Tibial artery (tissue), 4 donors: Measurements from ENCODE around the gene CHST8.

Experiments
- DNase-seq, 2 donors: peaks; one replicate each; pipeline ENCODE4 v3.0.0-alpha.2; 2019
- H3K27ac ChIP-seq, 2 donors: fragments of 200-600 bp; sonication (generic) in 1 of 2; 1 replicate in 1 of 2; 2 replicates in 1 of 2; pipeline ENCODE4 v1.5.1; 2018 to 2019; ENCODE audit warnings: mild to moderate bottlenecking in 1 of 2
- H3K27me3 ChIP-seq, 2 donors: fragments of 200-600 bp; sonication (generic) in 1 of 2; one replicate each; pipeline versions ENCODE4 v1.5.1 to v1.6.0; 2016 to 2019
- H3K36me3 ChIP-seq, 3 donors: fragments of 200-600 bp; sonication (generic) in 2 of 3; one replicate each; pipeline ENCODE4 v1.5.1; 2016 to 2019; ENCODE audit warnings: mild to moderate bottlenecking in 2 of 3
- H3K4me1 ChIP-seq, 4 donors: fragments of 200-600 bp; sonication (generic) in 2 of 4; 1 replicate in 3 of 4; 2 replicates in 1 of 4; pipeline ENCODE4 v1.5.1; 2016 to 2019
- H3K4me3 ChIP-seq, 2 donors: fragments of 200-600 bp; sonication (generic) in 1 of 2; 1 replicate in 1 of 2; 2 replicates in 1 of 2; pipeline ENCODE4 v1.5.1; 2018 to 2019; ENCODE audit warnings: mild to moderate bottlenecking in 2 of 2
- H3K9me3 ChIP-seq, 3 donors: fragments of 200-600 bp; sonication (generic) in 1 of 3; one replicate each; pipeline ENCODE4 v1.5.1; 2016 to 2019
- intact Hi-C: fragments of 100-400 bp; cut with DNase I; formaldehyde crosslinking; loops from one replicate; pipeline ENCODE4 v1.15.0; 2023; ENCODE audit warnings: low total_unique reads
- TF ChIP-seq, protein P1 (sequence below), 2 experiments: fragments of 200-600 bp in 1 of 2; fragments of 450-650 bp in 1 of 2; IDR thresholded peaks; one replicate each; pipeline ENCODE4 v1.5.1; 2017 to 2019; ENCODE audit warnings: antibody characterized with exemption in 2 of 2, mild to moderate bottlenecking in 1 of 2, moderate library complexity in 1 of 2

Gene CHST8

DNA sequence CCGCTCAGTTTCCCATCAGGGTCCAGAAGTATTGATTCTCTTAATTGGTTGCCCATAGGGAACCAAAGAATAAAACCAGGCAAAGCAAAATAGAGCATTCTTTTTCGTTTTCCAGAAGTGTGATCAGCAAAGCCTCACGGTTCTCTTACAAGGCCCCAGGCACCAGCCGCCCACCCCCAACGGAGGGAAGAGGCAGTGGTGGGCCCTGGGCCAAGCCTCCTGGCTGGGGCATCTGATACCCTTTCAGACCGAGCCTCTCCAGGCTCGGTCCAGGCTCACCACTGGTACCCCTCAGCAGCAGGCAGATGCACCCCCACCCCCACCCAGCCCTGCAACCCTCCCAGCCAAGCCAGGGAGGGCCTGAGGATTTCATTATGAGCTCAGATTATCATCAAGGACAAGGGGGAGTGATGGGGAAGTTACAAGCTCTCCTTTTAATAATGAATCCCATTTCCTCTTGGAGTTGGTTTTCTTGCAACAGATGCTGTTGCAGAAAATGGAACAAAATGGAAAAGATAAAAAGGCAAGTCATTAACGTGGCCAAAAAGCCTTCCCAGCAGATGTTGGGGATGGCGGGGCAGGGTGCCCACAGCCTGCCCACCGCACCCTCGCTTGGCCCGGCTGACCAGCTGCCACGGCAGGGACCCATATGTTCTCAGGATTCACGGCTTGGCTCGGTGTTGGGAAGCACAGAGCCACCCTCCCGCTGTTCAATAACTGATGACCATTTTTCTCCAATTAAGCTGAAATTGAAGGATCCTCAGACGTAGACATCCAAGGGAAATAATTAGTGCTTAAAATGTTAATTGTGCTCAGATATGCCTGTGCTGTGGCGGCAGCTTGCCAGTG lies 129.1 kb downstream of the CHST8 start:
- Histone ChIP-seq H3K4me3 (no peak overlapping the region), H3K27me3 (peaks cover 0 to 38% of the 10 kb centered on the region in 2 donors), H3K36me3 (no peaks in the 10 kb centered on the region), H3K27ac (no peak overlapping the region), H3K4me1 (no peaks in the 10 kb centered on the region), H3K9me3 (no peaks in the 10 kb centered on the region)
- TF ChIP-seq, protein P1, sequence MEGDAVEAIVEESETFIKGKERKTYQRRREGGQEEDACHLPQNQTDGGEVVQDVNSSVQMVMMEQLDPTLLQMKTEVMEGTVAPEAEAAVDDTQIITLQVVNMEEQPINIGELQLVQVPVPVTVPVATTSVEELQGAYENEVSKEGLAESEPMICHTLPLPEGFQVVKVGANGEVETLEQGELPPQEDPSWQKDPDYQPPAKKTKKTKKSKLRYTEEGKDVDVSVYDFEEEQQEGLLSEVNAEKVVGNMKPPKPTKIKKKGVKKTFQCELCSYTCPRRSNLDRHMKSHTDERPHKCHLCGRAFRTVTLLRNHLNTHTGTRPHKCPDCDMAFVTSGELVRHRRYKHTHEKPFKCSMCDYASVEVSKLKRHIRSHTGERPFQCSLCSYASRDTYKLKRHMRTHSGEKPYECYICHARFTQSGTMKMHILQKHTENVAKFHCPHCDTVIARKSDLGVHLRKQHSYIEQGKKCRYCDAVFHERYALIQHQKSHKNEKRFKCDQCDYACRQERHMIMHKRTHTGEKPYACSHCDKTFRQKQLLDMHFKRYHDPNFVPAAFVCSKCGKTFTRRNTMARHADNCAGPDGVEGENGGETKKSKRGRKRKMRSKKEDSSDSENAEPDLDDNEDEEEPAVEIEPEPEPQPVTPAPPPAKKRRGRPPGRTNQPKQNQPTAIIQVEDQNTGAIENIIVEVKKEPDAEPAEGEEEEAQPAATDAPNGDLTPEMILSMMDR (IDR thresholded peaks at IDR 0.05) = no peak
- DNase-seq = no peak
- intact Hi-C loops = no loop called here

DNA sequence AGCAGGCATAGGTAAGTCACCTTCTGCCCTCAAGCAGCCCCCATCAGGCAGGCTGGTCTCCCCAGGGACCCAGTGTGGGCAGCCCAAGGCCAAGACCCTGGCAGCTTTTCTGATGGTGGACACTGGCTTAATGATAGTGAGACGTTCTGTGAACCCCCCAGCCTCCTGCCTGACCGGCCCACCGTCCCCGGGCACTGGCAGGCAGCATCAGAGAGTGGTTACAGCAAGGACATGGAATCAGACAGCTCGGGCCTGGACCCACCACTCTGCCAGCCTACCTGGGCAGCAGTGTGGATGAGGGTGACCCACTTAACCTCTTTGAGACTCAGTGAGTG lies 129.7 kb downstream of the CHST8 start:
- Histone ChIP-seq H3K4me1 (no peaks in the 10 kb centered on the region), H3K9me3 (no peaks in the 10 kb centered on the region), H3K4me3 (no peak overlapping the region), H3K27ac (no peak overlapping the region), H3K27me3 (peaks cover 0 to 44% of the 10 kb centered on the region in 2 donors), H3K36me3 (no peaks in the 10 kb centered on the region)
- TF ChIP-seq, protein P1 (IDR thresholded peaks at IDR 0.05) = no peak
- intact Hi-C loops = no loop called here
- no peak for DNase-seq

DNA sequence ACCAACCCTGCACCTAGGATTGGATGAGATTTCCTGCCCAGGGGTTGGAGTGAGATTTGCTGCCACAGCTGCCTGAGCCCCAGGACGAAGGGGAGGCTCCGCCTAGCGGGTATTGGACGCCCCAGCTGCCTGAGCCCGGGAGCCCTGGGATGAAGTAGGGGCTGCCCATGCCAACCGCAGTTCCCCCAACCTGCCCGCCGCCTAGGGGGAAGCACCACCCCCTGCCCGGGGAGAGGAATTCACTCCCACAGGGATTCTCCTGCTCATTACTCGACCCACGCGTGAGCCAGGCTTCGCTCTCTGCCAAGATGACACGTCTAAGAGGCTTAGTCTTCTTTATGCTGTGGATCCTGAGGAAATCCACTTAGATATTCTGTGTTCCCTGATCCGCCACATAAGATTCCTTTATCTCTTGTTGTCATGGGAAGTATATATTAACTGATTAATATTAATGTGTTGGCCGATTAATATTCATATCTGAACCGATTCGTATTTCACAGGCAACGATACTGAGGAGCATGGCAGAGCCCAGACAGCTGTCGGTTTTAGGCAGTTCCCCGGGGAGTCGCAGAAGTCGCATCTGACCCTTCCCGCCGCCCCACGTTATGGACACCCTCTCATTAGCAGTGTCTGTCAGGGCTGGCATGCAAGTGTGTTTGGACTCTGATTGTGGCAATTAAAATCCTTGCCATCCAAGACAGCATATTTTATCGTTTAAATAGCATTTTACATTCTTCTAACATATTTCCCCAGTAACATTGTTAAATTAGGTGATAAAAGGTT lies 130.5 kb downstream of the CHST8 start:
- peaks cover 0 to 48% of the 10 kb centered on the region in 2 donors for H3K27me3 ChIP-seq
- TF ChIP-seq, protein P1 (IDR thresholded peaks at IDR 0.05) = no peak
- H3K27ac ChIP-seq = no peak overlapping the region
- intact Hi-C loops = no loop called here
- no peak overlapping the region for H3K4me3 ChIP-seq
- no peaks in the 10 kb centered on the region for H3K36me3 ChIP-seq
- no peaks in the 10 kb centered on the region for H3K9me3 ChIP-seq
- no peak for DNase-seq
- no peaks in the 10 kb centered on the region for H3K4me1 ChIP-seq

DNA sequence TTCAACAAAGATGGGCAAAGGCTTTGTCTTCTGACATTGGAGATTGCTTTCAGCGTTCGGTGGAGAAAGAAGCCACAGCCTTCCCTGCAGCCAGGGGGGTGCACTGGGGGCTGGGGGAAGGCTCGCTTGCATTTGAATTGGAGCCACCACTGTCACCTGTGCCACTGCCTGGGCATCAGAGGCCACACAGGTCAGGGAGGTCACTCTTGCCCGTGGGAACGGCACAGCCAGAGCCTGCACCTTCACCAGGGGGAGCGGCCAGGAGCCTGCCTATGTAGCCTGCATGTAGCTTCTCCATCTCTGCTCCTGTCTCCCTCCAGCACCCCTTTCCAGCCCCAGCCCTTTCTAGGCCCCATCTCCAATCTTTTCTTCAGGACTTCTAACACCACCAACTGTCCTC lies 131.2 kb downstream of the CHST8 start:
- no peak overlapping the region for H3K27ac ChIP-seq
- H3K4me3 ChIP-seq = no peak overlapping the region
- peaks cover 0 to 44% of the 10 kb centered on the region in 2 donors for H3K27me3 ChIP-seq
- TF ChIP-seq, protein P1 (IDR thresholded peaks at IDR 0.05) = no peak
- no peak for DNase-seq
- no peaks in the 10 kb centered on the region for H3K36me3 ChIP-seq
- no peaks in the 10 kb centered on the region for H3K4me1 ChIP-seq
- intact Hi-C loops = no loop called here
- H3K9me3 ChIP-seq = no peaks in the 10 kb centered on the region

DNA sequence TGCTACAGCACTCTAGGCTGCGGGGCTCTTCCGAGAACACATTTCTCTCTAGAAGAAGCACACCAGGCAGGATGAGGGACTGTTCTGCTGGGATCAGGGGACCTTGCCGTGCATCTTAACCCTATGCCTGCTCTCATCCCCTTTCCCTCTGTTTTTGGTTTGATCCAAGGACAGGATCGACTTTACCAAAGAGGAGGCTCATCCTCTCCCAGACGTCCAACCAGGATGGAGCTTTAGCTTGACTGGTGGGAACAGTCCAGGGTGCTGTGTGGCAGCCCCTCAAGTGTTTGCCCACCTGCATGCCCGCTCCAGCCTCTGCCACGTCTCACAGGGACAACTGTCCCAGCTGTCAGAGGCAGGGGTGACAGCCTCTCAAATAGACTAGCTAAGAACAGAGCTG lies 132.6 kb downstream of the CHST8 start:
- Histone ChIP-seq H3K27ac (no peak overlapping the region), H3K4me3 (no peak overlapping the region), H3K4me1 (peaks cover 0 to 4% (median 0%) of the 10 kb centered on the region in 4 donors), H3K9me3 (no peaks in the 10 kb centered on the region), H3K36me3 (no peaks in the 10 kb centered on the region), H3K27me3 (peaks cover 0 to 32% of the 10 kb centered on the region in 2 donors)
- DNase-seq = no peak
- intact Hi-C loops = no loop called here
- TF ChIP-seq, protein P1 (IDR thresholded peaks at IDR 0.05) = no peak
